ENCODE measurements around the gene TCP11L2.

DNA sequence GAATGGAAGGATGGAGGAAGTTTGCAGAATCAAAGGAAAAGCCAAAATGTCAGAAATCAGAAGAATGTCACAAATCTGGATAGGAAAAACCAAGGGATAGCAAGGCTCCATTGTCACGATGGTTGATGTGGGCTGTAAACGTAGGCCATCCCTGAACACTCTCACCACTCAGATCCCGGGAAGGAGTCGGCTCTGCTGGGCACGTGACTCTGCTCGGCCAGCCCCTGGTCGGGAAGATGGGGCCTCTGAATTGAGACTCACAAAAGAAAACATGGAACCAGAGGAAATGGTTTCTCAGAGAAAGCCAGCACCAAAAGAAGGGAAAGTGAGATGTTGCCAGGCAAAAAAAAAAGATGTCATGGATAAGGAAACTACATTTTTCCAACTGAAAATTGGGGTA lies 26.2 kb downstream of the TCP11L2 start:
- TF ChIP-seq, protein P1, sequence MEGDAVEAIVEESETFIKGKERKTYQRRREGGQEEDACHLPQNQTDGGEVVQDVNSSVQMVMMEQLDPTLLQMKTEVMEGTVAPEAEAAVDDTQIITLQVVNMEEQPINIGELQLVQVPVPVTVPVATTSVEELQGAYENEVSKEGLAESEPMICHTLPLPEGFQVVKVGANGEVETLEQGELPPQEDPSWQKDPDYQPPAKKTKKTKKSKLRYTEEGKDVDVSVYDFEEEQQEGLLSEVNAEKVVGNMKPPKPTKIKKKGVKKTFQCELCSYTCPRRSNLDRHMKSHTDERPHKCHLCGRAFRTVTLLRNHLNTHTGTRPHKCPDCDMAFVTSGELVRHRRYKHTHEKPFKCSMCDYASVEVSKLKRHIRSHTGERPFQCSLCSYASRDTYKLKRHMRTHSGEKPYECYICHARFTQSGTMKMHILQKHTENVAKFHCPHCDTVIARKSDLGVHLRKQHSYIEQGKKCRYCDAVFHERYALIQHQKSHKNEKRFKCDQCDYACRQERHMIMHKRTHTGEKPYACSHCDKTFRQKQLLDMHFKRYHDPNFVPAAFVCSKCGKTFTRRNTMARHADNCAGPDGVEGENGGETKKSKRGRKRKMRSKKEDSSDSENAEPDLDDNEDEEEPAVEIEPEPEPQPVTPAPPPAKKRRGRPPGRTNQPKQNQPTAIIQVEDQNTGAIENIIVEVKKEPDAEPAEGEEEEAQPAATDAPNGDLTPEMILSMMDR (conservative IDR thresholded peaks at IDR 0.05; ENCODE audit: low read depth, low read length): no peak
- no peak for TF ChIP-seq EZH2phosphoT487 (IDR thresholded peaks at IDR 0.05; ENCODE audit: borderline replicate concordance, low read length)

All from PC-3 (cell line).